ENCODE data around the gene TPP2.

DNA sequence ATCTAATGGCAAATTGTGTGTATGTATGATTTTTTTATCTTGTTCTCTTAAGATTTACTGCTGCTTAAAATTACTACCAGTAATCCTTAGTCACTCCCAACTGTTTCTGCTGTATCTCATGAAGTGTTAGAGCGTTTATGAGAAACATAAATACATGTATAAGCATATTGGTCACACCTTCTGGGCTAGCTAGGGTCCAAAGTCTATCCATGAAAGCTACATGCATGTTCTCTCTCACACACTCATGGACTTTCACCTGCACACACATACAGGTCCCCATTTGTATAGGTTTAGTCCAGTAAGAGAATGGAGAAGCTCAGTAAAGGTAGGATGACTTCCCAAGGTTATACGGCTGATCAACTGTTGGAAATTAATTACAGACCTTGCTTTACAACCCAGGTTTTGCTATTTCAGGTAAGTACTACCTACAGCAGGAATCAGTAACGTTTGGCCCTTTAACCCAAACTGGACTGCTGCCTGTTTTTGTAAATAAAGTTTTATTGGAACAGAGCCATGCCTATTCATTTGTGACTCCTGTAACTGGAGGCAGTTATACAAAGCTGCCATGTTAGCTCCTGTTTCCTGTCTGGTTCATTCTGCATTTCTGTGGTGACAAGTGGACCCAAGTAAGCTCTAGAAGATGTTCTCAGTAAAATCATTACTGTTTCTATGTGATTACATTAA is 82.8 kb downstream of the TPP2 start:
- TF ChIP-seq, protein P1, sequence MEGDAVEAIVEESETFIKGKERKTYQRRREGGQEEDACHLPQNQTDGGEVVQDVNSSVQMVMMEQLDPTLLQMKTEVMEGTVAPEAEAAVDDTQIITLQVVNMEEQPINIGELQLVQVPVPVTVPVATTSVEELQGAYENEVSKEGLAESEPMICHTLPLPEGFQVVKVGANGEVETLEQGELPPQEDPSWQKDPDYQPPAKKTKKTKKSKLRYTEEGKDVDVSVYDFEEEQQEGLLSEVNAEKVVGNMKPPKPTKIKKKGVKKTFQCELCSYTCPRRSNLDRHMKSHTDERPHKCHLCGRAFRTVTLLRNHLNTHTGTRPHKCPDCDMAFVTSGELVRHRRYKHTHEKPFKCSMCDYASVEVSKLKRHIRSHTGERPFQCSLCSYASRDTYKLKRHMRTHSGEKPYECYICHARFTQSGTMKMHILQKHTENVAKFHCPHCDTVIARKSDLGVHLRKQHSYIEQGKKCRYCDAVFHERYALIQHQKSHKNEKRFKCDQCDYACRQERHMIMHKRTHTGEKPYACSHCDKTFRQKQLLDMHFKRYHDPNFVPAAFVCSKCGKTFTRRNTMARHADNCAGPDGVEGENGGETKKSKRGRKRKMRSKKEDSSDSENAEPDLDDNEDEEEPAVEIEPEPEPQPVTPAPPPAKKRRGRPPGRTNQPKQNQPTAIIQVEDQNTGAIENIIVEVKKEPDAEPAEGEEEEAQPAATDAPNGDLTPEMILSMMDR (IDR thresholded peaks at IDR 0.05): no peak
- no peak for TF ChIP-seq EP300 (IDR thresholded peaks at IDR 0.05)
